BE2C (cell line): ENCODE results near the gene CYP2W1.
A peak's percentile ranks its signal among the peaks of the same experiment; 100 is the strongest.

Experiments used
- DNase-seq: peaks from one replicate; pipeline ENCODE4 v3.0.0-alpha.2; 2020
- H3K27me3 ChIP-seq: fragments of 250-450 bp; sonication (Bioruptor Pico); 2 replicates; pipeline ENCODE4 v1.5.1; 2020; ENCODE audit warnings: mild to moderate bottlenecking
- H3K36me3 ChIP-seq: fragments of 250-450 bp; sonication (Bioruptor Pico); 2 replicates; pipeline ENCODE4 v1.5.1; 2020; ENCODE audit warnings: mild to moderate bottlenecking
- H3K4me1 ChIP-seq: fragments of 250-450 bp; sonication (Bioruptor Pico); 2 replicates; pipeline ENCODE4 v1.5.1; 2020
- H3K4me3 ChIP-seq: 2 replicates; pipeline ENCODE4 v1.5.1; 2011; ENCODE audit warnings: low read depth, low read length
- H3K9me3 ChIP-seq: fragments of 250-450 bp; sonication (Bioruptor Pico); 2 replicates; pipeline ENCODE4 v1.5.1; 2020
- CTCF ChIP-seq: IDR thresholded peaks from 2 replicates; pipeline ENCODE4 v1.5.1; 2012; ENCODE audit warnings: mild to moderate bottlenecking, low read depth, low read length

Gene CYP2W1

GRCh38 chr7:990352-990932 is 7.5 kb downstream of the CYP2W1 start:
- Histone ChIP-seq H3K4me1 (peaks cover 18% of the 10 kb centered on the region), H3K9me3 (no peaks in the 10 kb centered on the region), H3K27me3 (no peaks in the 10 kb centered on the region), H3K4me3 (no peak overlapping the region), H3K36me3 (no peaks in the 10 kb centered on the region)
- TF ChIP-seq CTCF = no peak
- DNase-seq = no peak

GRCh38 chr7:990933-991728 is 8.2 kb downstream of the CYP2W1 start:
- H3K27me3 ChIP-seq = no peaks in the 10 kb centered on the region
- no peak overlapping the region for H3K4me3 ChIP-seq
- H3K36me3 ChIP-seq = peaks cover 5% of the 10 kb centered on the region; the same call in 1 of the 2 replicates
- no peak for TF ChIP-seq CTCF
- DNase-seq = no peak
- H3K9me3 ChIP-seq = no peaks in the 10 kb centered on the region
- peaks cover 18% of the 10 kb centered on the region for H3K4me1 ChIP-seq

GRCh38 chr7:991729-992656 is 9.0 kb downstream of the CYP2W1 start:
- H3K36me3 ChIP-seq = peaks cover 9% of the 10 kb centered on the region
- peaks cover 15% of the 10 kb centered on the region for H3K4me1 ChIP-seq
- DNase-seq = no peak
- H3K9me3 ChIP-seq = no peaks in the 10 kb centered on the region
- TF ChIP-seq CTCF = no peak
- H3K27me3 ChIP-seq = no peaks in the 10 kb centered on the region
- no peak overlapping the region for H3K4me3 ChIP-seq

- DNase-seq = peak; percentile 99
- Histone ChIP-seq H3K4me3 (no peak overlapping the region), H3K9me3 (no peaks in the 10 kb centered on the region), H3K27me3 (no peaks in the 10 kb centered on the region), H3K4me1 (peaks cover 15% of the 10 kb centered on the region), H3K36me3 (peaks cover 17% of the 10 kb centered on the region)
- peak; percentile 99 for TF ChIP-seq CTCF
These were observed 10.0 kb downstream of the CYP2W1 start for GRCh38 chr7:992709-993607.

- Histone ChIP-seq H3K4me3 (no peak overlapping the region), H3K27me3 (no peaks in the 10 kb centered on the region), H3K36me3 (peaks cover 25% of the 10 kb centered on the region), H3K4me1 (peaks cover 3% of the 10 kb centered on the region; the same call in 1 of the 2 replicates), H3K9me3 (no peaks in the 10 kb centered on the region)
- DNase-seq = no peak
- no peak for TF ChIP-seq CTCF
These were observed 11.8 kb downstream of the CYP2W1 start for GRCh38 chr7:994592-995308.
